HL-60 (cell line): ENCODE measurements around the gene DNPH1.

Experiments used
- DNase-seq, 2 experiments: peaks; one replicate each; pipeline ENCODE4 v3.0.0-alpha.2; 2010 to 2020; ENCODE audit warnings: low read depth in 1 of 2, low spot score in 1 of 2
- H3K27ac ChIP-seq: fragments of 250-450 bp; sonication (Bioruptor Pico); replicated peaks from 2 replicates; pipeline ENCODE4 v1.5.1; 2020; ENCODE audit warnings: mild to moderate bottlenecking, moderate library complexity
- H3K27me3 ChIP-seq: fragments of 250-450 bp; sonication (Bioruptor Pico); 2 replicates; pipeline ENCODE4 v1.5.1; 2021; ENCODE audit warnings: mild to moderate bottlenecking, moderate library complexity; ENCODE audit not compliant: insufficient read depth, poor library complexity, severe bottlenecking
- H3K4me3 ChIP-seq: replicated peaks from 2 replicates; pipeline ENCODE4 v1.5.1; 2011; ENCODE audit warnings: mild to moderate bottlenecking, control low read depth, low read length; ENCODE audit not compliant: insufficient read depth
- GABPA ChIP-seq: IDR thresholded peaks from 2 replicates; pipeline ENCODE4 v1.6.1; 2012; ENCODE audit warnings: low read depth
- POLR2AphosphoS5 ChIP-seq: IDR thresholded peaks from 2 replicates; pipeline ENCODE4 v1.6.1; 2012; ENCODE audit warnings: low read depth
- SPI1 ChIP-seq: IDR thresholded peaks from 2 replicates; pipeline ENCODE4 v1.6.1; 2012; ENCODE audit warnings: low read depth, mild to moderate bottlenecking, borderline replicate concordance
- TF ChIP-seq, protein P1 (sequence below): IDR thresholded peaks from 2 replicates; pipeline ENCODE4 v1.6.1; 2012; ENCODE audit warnings: low read depth; ENCODE audit not compliant: insufficient replicate concordance
- TF ChIP-seq, protein P2 (sequence below): IDR thresholded peaks from one replicate; pipeline ENCODE4 v1.5.1; 2011; ENCODE audit warnings: low read length, control low read depth, inconsistent platforms; ENCODE audit not compliant: insufficient read depth

Gene DNPH1

DNA sequence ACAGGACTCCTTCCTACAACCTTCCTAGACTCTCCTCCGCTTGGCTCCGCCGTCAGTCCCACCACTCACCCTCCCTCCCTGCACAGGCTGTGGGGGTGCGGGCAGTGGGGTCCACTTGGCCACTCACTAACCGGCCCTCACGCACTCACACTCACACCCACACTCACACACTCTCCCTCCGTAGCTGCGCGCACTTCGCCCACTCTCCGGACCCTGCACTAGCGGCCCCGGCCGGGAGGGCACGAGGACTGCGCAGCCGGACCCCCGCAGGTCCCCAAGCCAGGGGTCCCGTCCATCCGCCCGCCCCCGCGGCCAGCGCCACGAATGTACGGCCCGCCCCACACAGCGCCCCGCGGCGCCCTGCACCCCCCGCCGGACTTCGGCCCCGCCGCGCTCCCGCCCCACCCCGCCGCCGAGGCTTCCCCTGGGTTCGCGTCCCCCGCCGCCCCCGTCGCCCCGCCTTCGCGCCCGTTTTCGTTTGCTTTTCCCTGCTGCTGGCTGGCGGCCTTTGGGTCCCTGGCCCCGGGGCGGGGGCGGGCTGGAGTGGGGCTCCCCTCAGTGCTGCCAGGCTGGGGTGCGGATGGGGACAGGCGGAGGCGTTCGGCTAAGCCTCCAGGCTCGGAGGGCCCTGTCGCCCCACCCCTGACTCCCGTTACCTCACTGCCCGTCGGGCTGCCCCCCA lies 45.8 kb upstream of the DNPH1 start:
- H3K27me3 ChIP-seq, result peaks cover 63% of the 10 kb centered on the region
- TF ChIP-seq, protein P1, sequence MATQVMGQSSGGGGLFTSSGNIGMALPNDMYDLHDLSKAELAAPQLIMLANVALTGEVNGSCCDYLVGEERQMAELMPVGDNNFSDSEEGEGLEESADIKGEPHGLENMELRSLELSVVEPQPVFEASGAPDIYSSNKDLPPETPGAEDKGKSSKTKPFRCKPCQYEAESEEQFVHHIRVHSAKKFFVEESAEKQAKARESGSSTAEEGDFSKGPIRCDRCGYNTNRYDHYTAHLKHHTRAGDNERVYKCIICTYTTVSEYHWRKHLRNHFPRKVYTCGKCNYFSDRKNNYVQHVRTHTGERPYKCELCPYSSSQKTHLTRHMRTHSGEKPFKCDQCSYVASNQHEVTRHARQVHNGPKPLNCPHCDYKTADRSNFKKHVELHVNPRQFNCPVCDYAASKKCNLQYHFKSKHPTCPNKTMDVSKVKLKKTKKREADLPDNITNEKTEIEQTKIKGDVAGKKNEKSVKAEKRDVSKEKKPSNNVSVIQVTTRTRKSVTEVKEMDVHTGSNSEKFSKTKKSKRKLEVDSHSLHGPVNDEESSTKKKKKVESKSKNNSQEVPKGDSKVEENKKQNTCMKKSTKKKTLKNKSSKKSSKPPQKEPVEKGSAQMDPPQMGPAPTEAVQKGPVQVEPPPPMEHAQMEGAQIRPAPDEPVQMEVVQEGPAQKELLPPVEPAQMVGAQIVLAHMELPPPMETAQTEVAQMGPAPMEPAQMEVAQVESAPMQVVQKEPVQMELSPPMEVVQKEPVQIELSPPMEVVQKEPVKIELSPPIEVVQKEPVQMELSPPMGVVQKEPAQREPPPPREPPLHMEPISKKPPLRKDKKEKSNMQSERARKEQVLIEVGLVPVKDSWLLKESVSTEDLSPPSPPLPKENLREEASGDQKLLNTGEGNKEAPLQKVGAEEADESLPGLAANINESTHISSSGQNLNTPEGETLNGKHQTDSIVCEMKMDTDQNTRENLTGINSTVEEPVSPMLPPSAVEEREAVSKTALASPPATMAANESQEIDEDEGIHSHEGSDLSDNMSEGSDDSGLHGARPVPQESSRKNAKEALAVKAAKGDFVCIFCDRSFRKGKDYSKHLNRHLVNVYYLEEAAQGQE, result no peak
- no peak for TF ChIP-seq SPI1
- no peak for TF ChIP-seq POLR2AphosphoS5
- TF ChIP-seq, protein P2, sequence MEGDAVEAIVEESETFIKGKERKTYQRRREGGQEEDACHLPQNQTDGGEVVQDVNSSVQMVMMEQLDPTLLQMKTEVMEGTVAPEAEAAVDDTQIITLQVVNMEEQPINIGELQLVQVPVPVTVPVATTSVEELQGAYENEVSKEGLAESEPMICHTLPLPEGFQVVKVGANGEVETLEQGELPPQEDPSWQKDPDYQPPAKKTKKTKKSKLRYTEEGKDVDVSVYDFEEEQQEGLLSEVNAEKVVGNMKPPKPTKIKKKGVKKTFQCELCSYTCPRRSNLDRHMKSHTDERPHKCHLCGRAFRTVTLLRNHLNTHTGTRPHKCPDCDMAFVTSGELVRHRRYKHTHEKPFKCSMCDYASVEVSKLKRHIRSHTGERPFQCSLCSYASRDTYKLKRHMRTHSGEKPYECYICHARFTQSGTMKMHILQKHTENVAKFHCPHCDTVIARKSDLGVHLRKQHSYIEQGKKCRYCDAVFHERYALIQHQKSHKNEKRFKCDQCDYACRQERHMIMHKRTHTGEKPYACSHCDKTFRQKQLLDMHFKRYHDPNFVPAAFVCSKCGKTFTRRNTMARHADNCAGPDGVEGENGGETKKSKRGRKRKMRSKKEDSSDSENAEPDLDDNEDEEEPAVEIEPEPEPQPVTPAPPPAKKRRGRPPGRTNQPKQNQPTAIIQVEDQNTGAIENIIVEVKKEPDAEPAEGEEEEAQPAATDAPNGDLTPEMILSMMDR, result no peak
- TF ChIP-seq GABPA, result no peak
- no peak overlapping the region for H3K4me3 ChIP-seq
- H3K27ac ChIP-seq, result no peak overlapping the region
- no peak for DNase-seq

DNA sequence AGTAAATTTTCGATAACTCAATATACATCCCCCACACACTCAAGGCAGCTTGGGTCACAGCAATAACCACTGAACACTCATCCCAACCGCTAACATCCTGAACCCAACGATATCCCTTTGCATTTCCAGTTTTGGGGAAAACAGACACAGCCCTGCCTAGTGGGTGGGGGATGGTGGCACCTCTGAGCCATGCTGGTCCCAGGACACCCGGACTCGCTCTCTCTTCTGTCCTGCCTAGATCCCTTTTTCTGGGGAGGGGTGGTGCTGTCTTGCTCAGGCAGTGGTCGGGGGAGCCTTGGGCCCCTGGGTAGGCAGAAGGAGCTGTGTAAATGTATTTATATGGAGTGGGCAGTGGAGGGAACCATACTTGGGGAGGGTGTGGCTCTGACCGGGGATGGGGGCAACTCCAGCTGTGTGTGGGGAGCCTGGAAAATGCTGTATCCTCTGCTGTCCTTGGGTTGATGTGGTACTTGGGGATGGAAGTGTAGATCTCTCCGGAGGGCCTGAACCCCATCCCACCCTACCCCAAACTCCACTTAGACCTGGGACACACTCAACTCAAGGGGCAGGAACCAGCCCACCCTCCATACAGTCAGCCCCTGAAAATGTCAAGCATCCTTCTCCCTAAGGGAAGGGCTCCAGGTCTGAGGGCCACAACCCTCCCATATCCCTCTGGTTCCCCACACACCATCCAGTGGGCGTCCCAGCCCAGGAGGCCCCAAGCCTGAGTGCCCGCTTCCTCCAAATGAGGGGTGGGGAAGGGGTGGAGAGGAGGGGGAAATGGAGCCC lies 45.0 kb upstream of the DNPH1 start:
- TF ChIP-seq POLR2AphosphoS5 (no peak), GABPA (no peak), SPI1 (no peak)
- TF ChIP-seq, protein P1, result no peak
- TF ChIP-seq, protein P2, result no peak
- Histone ChIP-seq H3K27ac (no peak overlapping the region), H3K27me3 (peaks cover 66% of the 10 kb centered on the region), H3K4me3 (no peak overlapping the region)
- DNase-seq, result no peak

DNA sequence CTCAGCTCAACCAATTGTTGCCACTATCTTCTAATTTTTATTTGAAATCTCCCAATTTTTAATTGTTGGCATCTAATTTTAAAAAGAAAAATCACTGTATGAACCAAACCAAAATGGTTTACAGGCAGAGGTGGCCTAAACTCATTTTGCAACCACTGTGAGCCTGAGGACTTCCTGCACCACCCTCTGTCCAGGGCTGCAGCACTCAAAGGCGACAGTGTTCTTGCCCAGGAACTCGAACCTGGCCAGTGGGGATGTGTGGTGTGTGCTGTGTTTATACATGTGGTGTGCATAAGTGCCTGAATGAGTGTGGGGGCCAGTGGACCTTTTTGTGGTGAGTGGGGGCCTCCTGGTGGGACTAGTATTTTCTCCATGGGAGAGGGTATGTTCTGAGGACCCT lies 44.4 kb upstream of the DNPH1 start:
- no peak overlapping the region for H3K27ac ChIP-seq
- peaks cover 72% of the 10 kb centered on the region for H3K27me3 ChIP-seq
- DNase-seq, result no peak
- no peak for TF ChIP-seq SPI1
- TF ChIP-seq, protein P2, result no peak
- TF ChIP-seq, protein P1, result no peak
- no peak for TF ChIP-seq POLR2AphosphoS5
- no peak for TF ChIP-seq GABPA
- no peak overlapping the region for H3K4me3 ChIP-seq
